ENCODE data around the gene GCM1.

Gene GCM1

DNA sequence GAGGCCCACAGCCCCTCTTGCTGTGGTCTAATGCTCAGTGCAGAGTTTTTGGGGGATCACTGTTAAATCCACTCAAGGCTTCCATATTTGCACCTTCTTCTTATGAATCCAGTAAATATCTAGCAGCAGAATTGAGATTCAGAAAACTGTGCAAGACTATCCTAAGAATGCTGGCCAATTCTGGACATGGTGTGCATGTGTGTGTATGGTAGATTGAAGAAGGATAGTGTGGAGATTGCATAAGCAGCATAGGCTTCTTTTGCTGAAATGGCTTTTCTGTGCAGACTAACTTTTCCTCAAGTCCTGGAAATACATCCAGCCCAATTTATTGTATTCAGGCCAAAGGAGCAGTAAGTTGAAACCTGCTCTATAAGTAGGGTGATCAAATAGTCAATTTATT lies 43.7 kb downstream of the GCM1 start:
- no peak for DNase-seq (ENCODE audit: low read depth)

DNA sequence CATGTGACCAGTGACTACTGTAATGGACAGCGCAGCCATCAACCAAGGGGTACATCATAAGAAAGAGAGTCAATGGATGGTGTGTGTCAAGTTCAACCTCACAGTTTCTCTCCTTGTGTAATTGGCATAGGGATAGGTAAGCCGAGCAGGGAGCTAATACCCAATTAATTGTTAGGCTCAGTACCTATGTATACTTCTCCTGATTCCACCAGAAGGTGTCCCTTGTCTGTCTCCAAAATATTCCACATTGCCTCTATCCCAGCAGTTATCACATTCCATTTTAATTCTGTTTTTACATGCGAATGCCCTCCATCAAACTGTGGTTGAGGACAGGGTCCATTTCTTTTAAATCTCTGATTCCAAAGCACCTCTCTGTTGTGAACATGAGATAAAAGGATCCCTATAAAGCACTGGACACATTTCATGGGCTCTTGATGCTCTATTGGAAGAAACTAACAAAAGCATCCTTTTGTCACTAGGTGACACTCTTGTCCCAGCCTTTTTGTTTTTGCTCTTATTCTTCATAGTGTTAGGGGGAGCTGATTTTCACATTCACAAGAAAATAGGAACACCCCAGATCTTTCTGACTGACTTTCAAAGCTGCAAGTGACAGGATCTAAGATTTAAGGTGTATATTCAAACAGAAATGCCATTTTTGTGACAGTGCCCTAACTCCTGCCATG lies 44.5 kb downstream of the GCM1 start:
- no peak for DNase-seq (ENCODE audit: low read depth)

DNA sequence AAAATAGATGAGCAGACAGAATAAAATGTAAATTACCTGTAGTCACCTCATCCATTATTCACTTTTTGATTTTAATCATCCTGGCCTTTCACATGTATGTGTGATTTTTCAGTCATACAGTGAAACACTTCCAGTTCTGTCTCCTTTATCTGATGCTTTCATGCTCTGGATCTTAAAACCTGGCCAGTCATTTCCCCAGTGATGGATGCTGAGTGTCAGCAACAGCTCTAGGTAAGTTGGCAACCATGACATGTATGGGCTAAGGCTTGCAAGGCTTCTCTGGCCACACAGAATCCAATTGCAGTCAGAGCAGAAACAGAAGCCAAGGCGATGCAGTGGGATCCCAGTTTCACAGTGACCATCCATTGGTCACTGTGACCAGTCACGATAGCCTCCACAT lies 47.6 kb downstream of the GCM1 start:
- DNase-seq (ENCODE audit: low read depth): no peak

DNA sequence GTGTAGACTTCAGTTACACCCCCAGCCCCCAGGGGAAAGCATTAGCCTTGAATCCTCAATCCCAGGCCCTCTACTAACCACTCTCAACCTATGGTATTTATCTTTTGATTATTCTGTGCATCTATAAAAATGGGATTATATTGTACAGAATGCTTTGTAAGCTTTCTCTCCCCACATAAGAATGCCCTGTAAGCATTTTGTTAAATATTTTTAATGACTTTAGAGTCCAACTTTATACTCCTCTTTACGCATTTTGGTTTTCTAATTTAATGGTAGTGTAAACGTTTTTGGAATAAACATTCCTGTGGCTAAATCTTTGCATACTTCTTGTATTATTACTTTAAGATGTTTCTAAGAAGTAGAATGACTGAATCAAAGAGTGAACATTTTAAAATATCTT lies 48.1 kb downstream of the GCM1 start:
- no peak for DNase-seq (ENCODE audit: low read depth)

DNA sequence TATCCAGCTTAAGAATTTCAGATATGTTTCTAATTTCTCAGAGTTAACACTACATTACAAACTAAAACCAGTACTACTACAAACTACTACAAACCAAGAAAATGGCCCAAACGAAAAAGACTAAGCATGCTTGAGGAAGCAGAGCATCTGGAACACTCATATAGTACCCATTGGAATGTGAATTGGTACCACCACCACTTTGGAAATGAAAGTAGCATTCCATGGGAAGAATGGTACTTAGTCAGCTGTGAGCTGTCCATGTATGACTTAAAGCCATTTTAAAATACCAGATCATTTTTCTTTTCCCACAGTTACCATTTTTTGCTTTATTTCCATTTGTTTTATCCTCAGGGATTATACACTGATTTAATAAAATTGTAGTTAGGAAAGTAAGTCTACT lies 52.9 kb downstream of the GCM1 start:
- no peak for DNase-seq (ENCODE audit: low read depth)

DNA sequence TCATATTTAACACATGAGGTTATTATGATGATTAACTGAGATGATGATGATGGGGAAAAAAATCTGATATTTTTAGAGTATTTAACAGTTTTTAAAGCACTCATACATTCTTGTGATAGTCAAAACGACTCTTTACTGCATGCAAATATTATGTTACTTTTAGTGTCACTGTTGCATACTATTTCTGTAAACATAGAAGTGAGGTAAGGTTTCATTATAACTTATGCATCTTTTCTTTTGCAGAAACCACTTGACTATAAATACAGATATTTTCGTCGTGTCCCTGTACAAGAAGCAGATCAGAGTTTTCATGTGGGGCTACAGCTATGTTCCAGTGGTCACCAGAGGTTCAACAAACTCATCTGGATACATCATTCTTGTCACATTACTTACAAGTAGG lies 53.4 kb downstream of the GCM1 start:
- no peak for DNase-seq (ENCODE audit: low read depth)

DNA sequence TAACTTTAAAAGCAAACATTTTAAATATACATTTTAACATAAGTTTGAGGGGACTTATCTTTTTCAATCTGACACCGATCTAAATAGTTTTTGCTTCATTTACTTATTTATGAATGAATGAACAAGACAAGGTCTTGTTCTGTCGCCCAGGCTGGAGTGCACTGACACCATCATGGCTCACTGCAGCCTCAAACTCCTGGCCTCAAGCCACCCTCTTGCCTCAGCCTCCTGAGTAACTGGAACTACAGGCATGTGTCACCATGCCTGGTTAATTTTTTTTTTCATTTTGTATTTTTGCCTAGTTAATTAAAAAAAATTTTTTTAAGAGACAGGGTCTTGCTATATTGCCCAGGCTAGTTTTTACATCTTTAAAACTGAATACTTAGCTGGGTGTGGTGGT lies 58.1 kb downstream of the GCM1 start:
- no peak for DNase-seq (ENCODE audit: low read depth)

DNA sequence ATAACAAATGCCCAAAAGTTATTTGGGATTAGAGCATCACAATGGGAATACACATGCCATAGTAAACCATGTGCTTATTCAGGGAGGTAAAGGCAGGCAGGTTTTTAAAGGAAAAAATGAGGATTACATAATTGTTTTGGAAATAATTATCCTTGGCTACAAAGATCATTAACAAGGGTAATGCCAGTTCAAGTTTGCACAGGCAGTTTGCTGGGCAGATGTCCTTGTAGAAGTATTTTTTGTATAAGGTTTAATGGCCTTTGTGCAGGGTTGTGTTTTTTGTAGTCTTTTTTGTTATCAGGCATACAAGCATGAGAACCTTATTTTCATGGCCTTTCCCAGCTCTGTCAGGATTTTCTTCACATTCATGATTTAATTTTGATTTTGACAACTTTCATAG lies 58.7 kb downstream of the GCM1 start:
- no peak for DNase-seq (ENCODE audit: low read depth)

DNA sequence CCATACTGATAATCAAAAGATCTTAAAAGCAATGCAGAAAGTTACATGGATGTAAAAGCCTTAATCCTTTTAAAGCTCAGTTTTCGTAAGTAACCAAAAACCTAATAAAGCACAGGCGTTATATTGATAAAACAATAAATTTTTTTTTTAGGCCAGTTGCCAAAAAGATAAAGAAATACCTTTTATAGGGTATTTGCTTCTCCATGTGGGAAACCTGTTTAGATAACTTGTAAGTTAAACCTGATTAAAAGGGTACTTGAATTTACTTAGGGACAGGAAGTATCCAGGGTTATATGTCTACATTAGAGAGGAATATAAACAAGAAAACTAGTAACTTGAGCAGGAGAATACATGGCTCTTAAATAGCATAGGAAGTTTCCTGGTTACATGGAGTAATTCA lies 62.3 kb downstream of the GCM1 start:
- no peak for DNase-seq (ENCODE audit: low read depth)

DNA sequence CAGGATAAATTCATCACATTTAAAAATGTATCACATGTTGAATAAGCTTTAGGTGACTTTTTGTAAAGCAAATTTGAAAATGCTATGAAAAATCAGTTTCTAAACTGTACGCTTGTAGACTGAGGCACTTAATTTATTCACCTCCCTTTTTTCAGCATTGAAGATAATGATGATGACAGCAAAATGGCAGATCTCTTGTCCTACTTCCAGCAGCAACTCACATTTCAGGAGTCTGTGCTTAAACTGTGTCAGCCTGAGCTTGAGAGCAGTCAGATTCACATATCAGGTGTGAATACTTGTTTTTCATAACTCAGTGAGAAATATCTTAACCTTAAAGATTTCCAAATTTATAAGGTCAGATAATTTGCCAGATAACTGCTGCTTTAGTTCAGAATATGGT lies 67.8 kb downstream of the GCM1 start:
- no peak for DNase-seq (ENCODE audit: low read depth)

Measured in HS-27A (cell line).